Left lung (tissue), 10 donors: ENCODE data around the gene PRR23E. TPM values are rescaled to one million over a fixed set of nuclear protein-coding genes. Genes with fewer than 3 reads are reported as not detected.

Source experiments
- ATAC-seq: fragments of 200-7000 bp; cut with Tn5 transposase; one replicate; pipeline ENCODE4 v1.9.1; 2020; ENCODE audit warnings: moderate library complexity
- DNase-seq, 4 donors: peaks; one replicate each; pipeline ENCODE4 v3.0.0-alpha.2; 2013 to 2020
- H3K27ac ChIP-seq, 2 donors: fragments of 200-600 bp; sonication (generic) in 1 of 2; one replicate each; pipeline versions ENCODE4 v1.5.0 to v1.8.0; 2020 to 2021
- H3K27me3 ChIP-seq, 2 donors: fragments of 200-600 bp; sonication (generic) in 1 of 2; one replicate each; pipeline versions ENCODE4 v1.5.0 to v1.8.0; 2020 to 2021
- H3K36me3 ChIP-seq, 2 donors: fragments of 200-600 bp; sonication (generic) in 1 of 2; one replicate each; pipeline versions ENCODE4 v1.5.0 to v1.8.0; 2020 to 2021
- H3K4me1 ChIP-seq, 2 donors: fragments of 200-600 bp; one replicate each; pipeline ENCODE4 v1.8.0; 2021
- H3K4me3 ChIP-seq, 2 donors: fragments of 200-600 bp; sonication (generic) in 1 of 2; one replicate each; pipeline versions ENCODE4 v1.5.0 to v1.8.0; 2020 to 2021; ENCODE audit warnings: mild to moderate bottlenecking in 1 of 2
- H3K9me3 ChIP-seq, 2 donors: fragments of 200-600 bp; sonication (generic) in 1 of 2; one replicate each; pipeline versions ENCODE4 v1.5.0 to v1.8.0; 2020 to 2021
- intact Hi-C, 2 donors: fragments of 100-400 bp; cut with DNase I; formaldehyde crosslinking; loops; one replicate each; pipeline versions ENCODE4 v1.11.2 to v1.14.2; 2022
- polyA plus RNA-seq, 6 donors: library from polyadenylated mRNA; unstranded; fragments of 120-200 nt; gene quantifications; one replicate each; pipeline ENCODE4 v1.2.1, GENCODE V29; 2013; ENCODE audit not compliant: insufficient read length in 6 of 6
- total RNA-seq, 2 donors: library from RNA; stranded (reverse); fragmentation: NEBNext Ultra II Directional; extraction: Animal tissue kit (Norgen Biotek cat#: 25700); gene quantifications; one replicate each; pipeline ENCODE4 v1.2.1, GENCODE V29; 2021
- TF ChIP-seq, protein P1 (sequence below), 2 donors: fragments of 200-600 bp; sonication (generic) in 1 of 2; IDR thresholded peaks; one replicate each; pipeline versions ENCODE4 v1.5.0 to v1.8.0; 2021; ENCODE audit warnings: antibody characterized with exemption in 2 of 2
- donor health status: DM: no; HTN: yes; CAD: no.
- donor health status: DM: no; HTN: no; CAD: no.

PRR23E gene
- total and polyA plus RNA-seq, 8 donors = not detected

- Histone ChIP-seq H3K36me3 (no peaks in the 10 kb centered on the region), H3K27ac (no peak overlapping the region), H3K27me3 (no peaks in the 10 kb centered on the region), H3K4me3 (no peak overlapping the region), H3K4me1 (no peaks in the 10 kb centered on the region), H3K9me3 (peaks cover 0 to 5% of the 10 kb centered on the region in 2 donors)
- intact Hi-C loops = no loop called here
- ATAC-seq (no peak), DNase-seq (no peak)
- TF ChIP-seq, protein P1, sequence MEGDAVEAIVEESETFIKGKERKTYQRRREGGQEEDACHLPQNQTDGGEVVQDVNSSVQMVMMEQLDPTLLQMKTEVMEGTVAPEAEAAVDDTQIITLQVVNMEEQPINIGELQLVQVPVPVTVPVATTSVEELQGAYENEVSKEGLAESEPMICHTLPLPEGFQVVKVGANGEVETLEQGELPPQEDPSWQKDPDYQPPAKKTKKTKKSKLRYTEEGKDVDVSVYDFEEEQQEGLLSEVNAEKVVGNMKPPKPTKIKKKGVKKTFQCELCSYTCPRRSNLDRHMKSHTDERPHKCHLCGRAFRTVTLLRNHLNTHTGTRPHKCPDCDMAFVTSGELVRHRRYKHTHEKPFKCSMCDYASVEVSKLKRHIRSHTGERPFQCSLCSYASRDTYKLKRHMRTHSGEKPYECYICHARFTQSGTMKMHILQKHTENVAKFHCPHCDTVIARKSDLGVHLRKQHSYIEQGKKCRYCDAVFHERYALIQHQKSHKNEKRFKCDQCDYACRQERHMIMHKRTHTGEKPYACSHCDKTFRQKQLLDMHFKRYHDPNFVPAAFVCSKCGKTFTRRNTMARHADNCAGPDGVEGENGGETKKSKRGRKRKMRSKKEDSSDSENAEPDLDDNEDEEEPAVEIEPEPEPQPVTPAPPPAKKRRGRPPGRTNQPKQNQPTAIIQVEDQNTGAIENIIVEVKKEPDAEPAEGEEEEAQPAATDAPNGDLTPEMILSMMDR (IDR thresholded peaks at IDR 0.05) = no peak
These were observed 13.2 kb downstream of the PRR23E start for GRCh38 chr3:127206154-127206553.

DNA sequence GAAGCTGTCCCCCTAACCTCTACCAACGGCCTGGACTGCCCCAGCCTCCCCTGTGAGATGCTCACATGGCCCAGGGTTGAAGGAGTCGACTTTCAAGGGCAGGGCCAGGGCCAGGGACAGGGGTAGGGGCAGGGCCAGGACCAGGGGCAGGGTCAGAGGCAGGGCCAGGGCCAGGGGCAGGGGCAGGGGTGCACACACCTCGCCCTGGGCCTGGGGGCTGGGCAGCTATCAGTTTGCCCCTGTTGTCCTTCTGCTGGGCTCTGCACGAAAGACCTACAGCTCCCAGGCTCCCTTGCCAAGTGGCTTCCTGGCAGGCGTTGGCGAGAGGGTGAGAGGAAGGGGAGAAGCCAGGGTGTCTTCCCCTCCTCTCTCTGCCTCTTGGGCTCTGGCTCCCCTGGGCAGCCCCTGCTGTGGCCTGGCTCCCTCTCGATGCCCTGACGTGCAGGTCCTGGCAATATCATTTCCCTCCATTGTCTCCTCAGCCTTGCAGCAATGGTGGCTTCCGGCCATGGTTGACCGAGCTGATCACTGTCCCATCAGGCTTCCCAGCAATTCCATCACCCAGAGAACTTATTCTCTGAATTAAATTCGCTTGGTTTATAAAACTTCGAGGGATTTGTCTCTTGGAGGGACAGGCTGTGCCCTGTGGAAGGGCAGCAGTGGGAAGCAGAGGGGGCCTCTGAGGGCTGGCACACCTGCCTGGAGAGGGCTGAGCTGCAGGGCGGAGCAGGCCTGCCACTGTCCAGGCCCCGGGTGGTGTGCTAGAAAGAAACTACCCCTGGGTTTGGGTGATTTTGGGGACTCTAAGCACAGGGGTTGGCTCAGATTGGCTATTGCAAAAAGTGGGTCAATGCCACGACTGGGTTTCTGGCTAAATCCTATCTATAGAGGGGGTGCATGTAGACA, 13.9 kb downstream of the PRR23E start:
- no peak overlapping the region for H3K27ac ChIP-seq
- ATAC-seq = no peak
- intact Hi-C loops = no loop called here

DNA sequence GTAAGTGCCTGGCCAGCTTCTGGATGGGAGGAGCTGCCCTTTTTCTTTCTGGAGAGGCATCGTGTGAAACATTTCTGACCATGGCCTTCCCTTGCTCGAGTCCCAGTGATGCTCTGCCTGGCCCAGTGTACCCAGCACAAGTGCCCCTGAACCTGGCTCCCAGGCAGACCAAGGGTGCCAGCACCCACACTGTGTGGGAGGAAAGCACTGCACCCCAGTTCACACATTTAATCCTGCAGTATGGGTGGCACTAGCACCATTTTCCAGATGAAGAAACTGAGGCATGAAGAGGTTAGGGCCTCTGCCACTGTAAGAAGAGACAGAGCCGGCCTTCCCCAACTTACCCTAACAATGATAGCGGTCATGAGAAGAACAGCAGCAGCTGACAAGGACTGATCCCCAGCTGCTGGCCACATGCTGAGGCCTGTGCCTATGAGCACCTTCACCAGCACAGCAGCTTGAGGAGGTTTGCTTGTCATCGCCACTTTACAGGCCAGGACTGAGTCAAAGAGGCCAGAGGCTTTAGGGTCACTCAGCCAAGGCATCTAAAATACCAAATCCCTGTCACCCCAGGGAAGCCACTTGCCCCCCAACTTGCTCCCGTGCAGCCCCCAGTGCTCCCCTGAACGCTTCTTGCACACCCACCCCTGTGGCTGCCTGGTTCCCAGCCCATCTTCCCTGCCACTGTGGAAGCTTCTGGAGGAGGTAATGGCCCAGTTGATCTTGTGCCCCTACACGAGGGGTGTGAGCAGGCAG, 15.0 kb downstream of the PRR23E start:
- no peak overlapping the region for H3K4me3 ChIP-seq
- H3K9me3 ChIP-seq = no peaks in the 10 kb centered on the region
- H3K4me1 ChIP-seq = no peaks in the 10 kb centered on the region
- DNase-seq (no peak), ATAC-seq (no peak)
- H3K27me3 ChIP-seq = no peaks in the 10 kb centered on the region
- intact Hi-C loops = no loop called here
- H3K36me3 ChIP-seq = no peaks in the 10 kb centered on the region
- H3K27ac ChIP-seq = no peak overlapping the region
- TF ChIP-seq, protein P1 (IDR thresholded peaks at IDR 0.05) = no peak

More for the DNA sequence above, 13.9 kb downstream of the PRR23E start:
- Histone ChIP-seq H3K9me3 (peaks cover 0 to 5% of the 10 kb centered on the region in 2 donors), H3K36me3 (no peaks in the 10 kb centered on the region), H3K27me3 (no peaks in the 10 kb centered on the region), H3K4me1 (no peaks in the 10 kb centered on the region), H3K4me3 (no peak overlapping the region)
- TF ChIP-seq, protein P1 (IDR thresholded peaks at IDR 0.05) = no peak
- peak in 1 of 4 donors; percentile 5 for DNase-seq

DNA sequence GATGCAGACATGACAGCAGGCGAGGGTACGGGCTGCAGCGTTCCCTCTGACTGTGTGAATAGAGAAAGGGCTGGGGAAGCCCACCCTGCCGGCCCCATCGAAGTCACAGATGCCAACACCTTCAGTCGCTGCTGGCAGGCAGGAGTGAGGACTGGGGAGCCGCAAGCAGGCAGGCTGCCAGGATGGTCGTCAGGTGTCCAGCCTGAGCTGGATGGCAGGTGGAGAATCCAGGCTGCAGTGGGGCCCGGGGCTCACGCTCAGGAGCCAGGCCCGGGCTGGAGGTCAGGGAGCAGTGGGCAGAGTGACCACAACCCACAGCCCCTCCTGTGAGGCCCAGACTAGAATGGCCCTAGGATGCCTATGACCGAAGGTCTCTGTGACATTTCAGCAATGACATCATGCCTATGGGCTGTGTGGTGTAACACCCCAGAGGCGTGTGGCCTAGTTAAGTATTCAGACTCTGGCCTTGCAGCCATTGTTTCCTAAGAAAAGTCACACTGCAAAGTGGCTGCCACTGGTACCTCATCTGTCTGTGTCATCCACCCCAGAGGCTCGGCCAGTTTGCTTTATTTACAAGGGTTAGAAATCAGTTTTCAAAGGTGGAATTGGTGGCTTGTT, 15.7 kb downstream of the PRR23E start:
- TF ChIP-seq, protein P1 (IDR thresholded peaks at IDR 0.05) = no peak
- no peaks in the 10 kb centered on the region for H3K36me3 ChIP-seq
- ATAC-seq (no peak), DNase-seq (no peak)
- H3K9me3 ChIP-seq = no peaks in the 10 kb centered on the region
- no peaks in the 10 kb centered on the region for H3K4me1 ChIP-seq
- H3K4me3 ChIP-seq = no peak overlapping the region
- H3K27me3 ChIP-seq = no peaks in the 10 kb centered on the region
- H3K27ac ChIP-seq = no peak overlapping the region
- intact Hi-C loops = no loop called here
